IMR-90 (cell line): ENCODE data around the gene RARB. TPM values are rescaled to one million over a fixed set of nuclear protein-coding genes. Genes with fewer than 3 reads are reported as not detected.

Experiments
- ATAC-seq: fragments of 200-7000 bp; cut with Tn5 transposase; 2 replicates; pipeline ENCODE4 v1.9.1; 2020; ENCODE audit warnings: low read depth, mild to moderate bottlenecking, moderate library complexity
- BruUV-seq: library from RNA; stranded (reverse); fragments of 400-500 nt; replicated peaks from 2 replicates; lab custom pipeline; 2021; lab: Mats Ljungman, UMichigan
- CTCF ChIA-PET: fragments of 300-600 bp; formaldehyde crosslinking; extraction: SDS; loops from one replicate; lab custom pipeline; 2021; ENCODE audit warnings: antibody characterized with exemption; lab: Yijun Ruan, JAX
- POLR2A ChIA-PET: fragments of 300-600 bp; sonication (Branson Sonifier 250); formaldehyde crosslinking; loops from one replicate; lab custom pipeline; 2022; ENCODE audit warnings: antibody characterized with exemption; ENCODE audit not compliant: unreplicated experiment; lab: Charles Lee
- DNase-seq: peaks from one replicate; pipeline ENCODE4 v3.0.0; 2013
- H2AFZ ChIP-seq: replicated peaks from 2 replicates; pipeline ENCODE3; 2013; ENCODE audit warnings: low read length, mild to moderate bottlenecking; ENCODE audit not compliant: poor library complexity
- H2AK5ac ChIP-seq: 2 replicates; pipeline ENCODE4 v1.6.1; 2013; ENCODE audit warnings: low read depth, low read length, inconsistent platforms
- H2AK9ac ChIP-seq: replicated peaks from 2 replicates; pipeline ENCODE3; 2013; ENCODE audit warnings: mild to moderate bottlenecking, low read depth, low read length, moderate library complexity; ENCODE audit not compliant: poor library complexity
- H2BK120ac ChIP-seq: 2 replicates; pipeline ENCODE4 v1.6.1; 2013; ENCODE audit warnings: low read depth, low read length, inconsistent platforms
- H2BK15ac ChIP-seq: 3 replicates; pipeline ENCODE4 v1.6.1; 2013; ENCODE audit warnings: low read depth, low read length, inconsistent platforms
- H2BK20ac ChIP-seq: 2 replicates; pipeline ENCODE4 v1.6.1; 2013; ENCODE audit warnings: low read depth, mild to moderate bottlenecking, inconsistent platforms, low read length, moderate library complexity
- H2BK5ac ChIP-seq: 2 replicates; pipeline ENCODE4 v1.6.1; 2013; ENCODE audit warnings: mild to moderate bottlenecking, low read depth, low read length, inconsistent platforms; ENCODE audit not compliant: poor library complexity, severe bottlenecking
- H3K14ac ChIP-seq: replicated peaks from 2 replicates; pipeline ENCODE4 v1.6.1; 2013; ENCODE audit warnings: low read depth, low read length, inconsistent platforms
- H3K18ac ChIP-seq: 2 replicates; pipeline ENCODE4 v1.6.1; 2013; ENCODE audit warnings: low read depth, low read length, control low read depth
- H3K23ac ChIP-seq: 2 replicates; pipeline ENCODE4 v1.6.1; 2013; ENCODE audit warnings: low read depth, low read length, inconsistent platforms
- H3K27ac ChIP-seq: 2 replicates; pipeline ENCODE4 v1.5.1; 2013; ENCODE audit warnings: mild to moderate bottlenecking, control low read depth, low read length; ENCODE audit not compliant: insufficient read depth
- H3K27me3 ChIP-seq: 2 replicates; pipeline ENCODE4 v1.6.1; 2013; ENCODE audit warnings: low read length; ENCODE audit not compliant: control insufficient read depth, insufficient read depth
- H3K36me3 ChIP-seq: 2 replicates; pipeline ENCODE4 v1.6.1; 2013; ENCODE audit warnings: low read length, mixed read lengths; ENCODE audit not compliant: control insufficient read depth, insufficient read depth
- H3K4ac ChIP-seq: 2 replicates; pipeline ENCODE4 v1.6.1; 2013; ENCODE audit warnings: low read depth, low read length, inconsistent platforms
- H3K4me1 ChIP-seq: 2 replicates; pipeline ENCODE4 v1.6.1; 2013; ENCODE audit warnings: low read length, mixed read lengths; ENCODE audit not compliant: control insufficient read depth, insufficient read depth
- H3K4me2 ChIP-seq: 2 replicates; pipeline ENCODE4 v1.6.1; 2013; ENCODE audit warnings: low read depth, mild to moderate bottlenecking, control low read depth, low read length, moderate library complexity
- H3K4me3 ChIP-seq: 2 replicates; pipeline ENCODE4 v1.5.1; 2013; ENCODE audit warnings: low read depth, mild to moderate bottlenecking, control low read depth, low read length, moderate library complexity; ENCODE audit not compliant: insufficient read depth
- H3K56ac ChIP-seq: 2 replicates; pipeline ENCODE4 v1.6.1; 2013; ENCODE audit warnings: low read length, inconsistent platforms; ENCODE audit not compliant: insufficient read depth; ENCODE audit errors: extremely low read depth
- H3K79me1 ChIP-seq, 2 experiments: 2 replicates each; pipeline ENCODE4 v1.6.1; 2013; ENCODE audit warnings: low read length in 2 of 2, inconsistent platforms in 1 of 2, low read depth in 1 of 2
- H3K9ac ChIP-seq: 2 replicates; pipeline ENCODE4 v1.6.1; 2013; ENCODE audit warnings: low read depth, low read length, control low read depth
- H3K9me1 ChIP-seq: 2 replicates; pipeline ENCODE4 v1.6.1; 2013; ENCODE audit warnings: low read length, inconsistent platforms; ENCODE audit not compliant: insufficient read depth
- H3K9me3 ChIP-seq: 2 replicates; pipeline ENCODE4 v1.6.1; 2013; ENCODE audit warnings: low read length; ENCODE audit not compliant: control insufficient read depth, insufficient read depth
- H4K20me1 ChIP-seq: 2 replicates; pipeline ENCODE4 v1.6.1; 2013; ENCODE audit warnings: low read length, inconsistent platforms; ENCODE audit not compliant: insufficient read depth
- H4K5ac ChIP-seq: 2 replicates; pipeline ENCODE4 v1.6.1; 2013; ENCODE audit warnings: mild to moderate bottlenecking, low read depth, low read length, control low read depth
- H4K8ac ChIP-seq, 2 experiments: 2 replicates each; pipeline ENCODE4 v1.6.1; 2013; ENCODE audit warnings: low read depth in 2 of 2, low read length in 2 of 2, control low read depth in 1 of 2, inconsistent platforms in 1 of 2
- H4K91ac ChIP-seq: 2 replicates; pipeline ENCODE4 v1.6.1; 2013; ENCODE audit warnings: low read depth, low read length, inconsistent platforms; ENCODE audit not compliant: insufficient read depth
- CEBPB ChIP-seq: IDR thresholded peaks from 2 replicates; pipeline ENCODE4 v1.6.1; 2012; ENCODE audit warnings: low read depth, low read length, improper control_type of control experiment
- CTCF ChIP-seq: conservative IDR thresholded peaks from 2 replicates; pipeline ENCODE4 v1.5.1; 2012; ENCODE audit warnings: mild to moderate bottlenecking, low read depth, low read length, improper control_type of control experiment
- ELK1 ChIP-seq: fragments of 150-350 bp; IDR thresholded peaks from 2 replicates; pipeline ENCODE4 v1.6.1; 2016; ENCODE audit warnings: low read depth, mild to moderate bottlenecking, low read length, moderate library complexity, borderline replicate concordance
- FOS ChIP-seq: fragments of 150-350 bp; IDR thresholded peaks from 2 replicates; pipeline ENCODE4 v1.6.1; 2016; ENCODE audit warnings: low read depth, low read length
- MAFK ChIP-seq: IDR thresholded peaks from 2 replicates; pipeline ENCODE4 v1.6.1; 2012; ENCODE audit warnings: low read depth, low read length, improper control_type of control experiment
- MAZ ChIP-seq: IDR thresholded peaks from 2 replicates; pipeline ENCODE4 v1.6.1; 2012; ENCODE audit warnings: low read depth, mild to moderate bottlenecking, low read length, improper control_type of control experiment, moderate library complexity, borderline replicate concordance
- MXI1 ChIP-seq: IDR thresholded peaks from 2 replicates; pipeline ENCODE4 v1.6.1; 2012; ENCODE audit warnings: low read depth, mild to moderate bottlenecking, low read length, moderate library complexity, borderline replicate concordance
- NFE2L2 ChIP-seq: fragments of 150-350 bp; IDR thresholded peaks from 2 replicates; pipeline ENCODE4 v1.6.1; 2016; ENCODE audit warnings: low read depth, mild to moderate bottlenecking, low read length
- POLR2A ChIP-seq: IDR thresholded peaks from 2 replicates; pipeline ENCODE4 v1.6.1; 2012; ENCODE audit warnings: mild to moderate bottlenecking, low read depth, low read length
- RCOR1 ChIP-seq: IDR thresholded peaks from 2 replicates; pipeline ENCODE4 v1.6.1; 2012; ENCODE audit warnings: mild to moderate bottlenecking, low read length, improper control_type of control experiment; ENCODE audit not compliant: insufficient replicate concordance
- RFX5 ChIP-seq: IDR thresholded peaks from 2 replicates; pipeline ENCODE4 v1.8.0; 2012; ENCODE audit warnings: low read depth, mild to moderate bottlenecking, low read length, moderate library complexity
- SMC3 ChIP-seq: fragments of 150-350 bp; IDR thresholded peaks from 2 replicates; pipeline ENCODE4 v1.6.1; 2016; ENCODE audit warnings: low read depth, mild to moderate bottlenecking, antibody characterized with exemption, low read length, moderate library complexity
- WGBS, 2 experiments: methylation state at CpG; one replicate each; pipeline versions ENCODE4 v1.1.5 to v1.1.7; 2013; ENCODE audit warnings: missing lambda C conversion rate in 2 of 2; ENCODE audit not compliant: insufficient read length in 1 of 2; ENCODE audit errors: extremely low coverage in 2 of 2; 5-methylcytosine and 5-hydroxymethylcytosine counted together
- dilution Hi-C: fragments of 300-500 bp; cut with HindIII; formaldehyde crosslinking; loops from one replicate; pipeline ENCODE4 v1.14.3; 2018; ENCODE audit warnings: low sequenced_read_pairs; ENCODE audit not compliant: unreplicated experiment
- in situ Hi-C: fragments of 300-500 bp; cut with MboI; formaldehyde crosslinking; loops from 3 replicates; pipeline ENCODE4 v1.14.3; 2019; ENCODE audit warnings: low sequenced_read_pairs, inconsistent platforms, mixed read lengths
- intact Hi-C: fragments of 100-400 bp; cut with micrococcal nuclease; formaldehyde crosslinking; loops from 2 replicates; pipeline ENCODE4 v1.10.0; 2022
- polyA plus RNA-seq, 3 experiments: library from polyadenylated mRNA; depleted of rRNA; stranded (reverse); fragments of >200 nt; gene quantifications; 2 replicates each; pipeline ENCODE4 v1.2.3, GENCODE V29; 2012; ENCODE audit warnings: low replicate concordance in 1 of 3
- total RNA-seq: library from RNA; depleted of rRNA; stranded (reverse); fragments of >200 nt; gene quantifications from 2 replicates; pipeline ENCODE4 v1.2.3, GENCODE V29; 2012
- TF ChIP-seq, protein P1 (sequence below): fragments of 150-350 bp; IDR thresholded peaks from 2 replicates; pipeline ENCODE4 v1.6.1; 2017; ENCODE audit warnings: mild to moderate bottlenecking, antibody characterized with exemption, low read length, low read depth

The RARB gene
- total and polyA plus RNA-seq, 2 of the 4 experiments (the other 2 are of a cell fraction): 0.53 to 1.4 TPM

- H2BK20ac ChIP-seq: no peak overlapping the region
- no peak overlapping the region for H3K18ac ChIP-seq
- no peaks in the 10 kb centered on the region for H3K36me3 ChIP-seq
- H3K9me1 ChIP-seq: no peaks in the 10 kb centered on the region
- no TSS peak for BruUV-seq
- WGBS, 2 experiments: no CpG with 5 or more reads among the region's 7 CpGs
- TF ChIP-seq SMC3 (no peak), POLR2A (no peak), FOS (no peak), CEBPB (no peak), MAZ (no peak), NFE2L2 (no peak), MXI1 (no peak), CTCF (no peak), RCOR1 (no peak), MAFK (no peak), RFX5 (no peak), ELK1 (no peak)
- TF ChIP-seq, protein P1, sequence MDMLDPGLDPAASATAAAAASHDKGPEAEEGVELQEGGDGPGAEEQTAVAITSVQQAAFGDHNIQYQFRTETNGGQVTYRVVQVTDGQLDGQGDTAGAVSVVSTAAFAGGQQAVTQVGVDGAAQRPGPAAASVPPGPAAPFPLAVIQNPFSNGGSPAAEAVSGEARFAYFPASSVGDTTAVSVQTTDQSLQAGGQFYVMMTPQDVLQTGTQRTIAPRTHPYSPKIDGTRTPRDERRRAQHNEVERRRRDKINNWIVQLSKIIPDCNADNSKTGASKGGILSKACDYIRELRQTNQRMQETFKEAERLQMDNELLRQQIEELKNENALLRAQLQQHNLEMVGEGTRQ: no peak
- no peak overlapping the region for H3K4me2 ChIP-seq
- no peak overlapping the region for H2BK15ac ChIP-seq
- no peak overlapping the region for H2BK120ac ChIP-seq
- no peak overlapping the region for H3K27ac ChIP-seq
- H3K27me3 ChIP-seq: peaks cover 4% of the 10 kb centered on the region
- CTCF ChIA-PET: no interaction called here
- H3K4ac ChIP-seq: no peak overlapping the region
- ATAC-seq (no peak), DNase-seq (no peak)
- in situ Hi-C loops: no loop called here
- H2BK5ac ChIP-seq: no peak overlapping the region
- H2AK9ac ChIP-seq: no peak overlapping the region
- no peak overlapping the region for H3K14ac ChIP-seq
- H3K79me1 ChIP-seq: no peaks in the 10 kb centered on the region
- H3K56ac ChIP-seq: no peak overlapping the region
- no peak overlapping the region for H4K5ac ChIP-seq
- H3K4me1 ChIP-seq: no peaks in the 10 kb centered on the region
- POLR2A ChIA-PET: interaction anchor here (0.6 kb wide), 1 partner anchor 30 kb away, joined by 3 read pairs; no protein-coding TSS in a partner anchor
- dilution Hi-C loops: no loop called here
- no peak overlapping the region for H2AFZ ChIP-seq
- no peak overlapping the region for H4K8ac ChIP-seq
- no peak overlapping the region for H3K9ac ChIP-seq
- H3K9me3 ChIP-seq: no peaks in the 10 kb centered on the region
- intact Hi-C loops: no loop called here
- H3K4me3 ChIP-seq: no peak overlapping the region
- no peak overlapping the region for H4K91ac ChIP-seq
- no peak overlapping the region for H2AK5ac ChIP-seq
- no peak overlapping the region for H3K23ac ChIP-seq
- H4K20me1 ChIP-seq: no peaks in the 10 kb centered on the region
Measured at GRCh38 chr3:25554376-25554775, 126.3 kb downstream of the RARB start.
